DND-41 (cell line): ENCODE data around the gene PWWP2B.

Source experiments
- ATAC-seq: fragments of 200-7000 bp; cut with Tn5 transposase; 3 replicates; pipeline ENCODE4 v1.9.1; 2021; ENCODE audit warnings: low read depth; ENCODE audit not compliant: insufficient read depth
- DNase-seq: peaks from one replicate; pipeline ENCODE4 v3.0.0-alpha.2; 2020
- H2AFZ ChIP-seq: 2 replicates; pipeline ENCODE4 v1.6.0; 2012; ENCODE audit warnings: low read depth, low read length
- H3K27ac ChIP-seq: 2 replicates; pipeline ENCODE4 v1.5.1; 2012; ENCODE audit warnings: low read length, inconsistent platforms
- H3K27me3 ChIP-seq: fragments of 200-600 bp; sonication (generic); 2 replicates; pipeline ENCODE4 v1.6.0; 2012; ENCODE audit warnings: low read length, mild to moderate bottlenecking, inconsistent platforms; ENCODE audit not compliant: insufficient read depth, poor library complexity
- H3K36me3 ChIP-seq: 2 replicates; pipeline ENCODE4 v1.5.1; 2012; ENCODE audit warnings: low read length, inconsistent platforms; ENCODE audit not compliant: insufficient read depth
- H3K4me1 ChIP-seq: 2 replicates; pipeline ENCODE4 v1.5.1; 2012; ENCODE audit warnings: mild to moderate bottlenecking, low read length; ENCODE audit not compliant: insufficient read depth
- H3K4me2 ChIP-seq: 2 replicates; pipeline ENCODE4 v1.6.0; 2012; ENCODE audit warnings: mild to moderate bottlenecking, moderate library complexity, low read length, inconsistent platforms; ENCODE audit not compliant: insufficient read depth
- H3K4me3 ChIP-seq, 2 experiments: fragments of 200-600 bp in 1 of 2; shearing (Covaris generic) in 1 of 2; 2 replicates each; pipeline ENCODE4 v1.5.1; 2012 to 2016; ENCODE audit warnings: inconsistent platforms in 2 of 2, low read length in 2 of 2, mild to moderate bottlenecking in 2 of 2, low read depth in 1 of 2, moderate library complexity in 1 of 2
- H3K79me2 ChIP-seq: 2 replicates; pipeline ENCODE4 v1.6.0; 2012; ENCODE audit warnings: low read length, inconsistent platforms; ENCODE audit not compliant: insufficient read depth
- H3K9ac ChIP-seq: 2 replicates; pipeline ENCODE4 v1.6.0; 2012; ENCODE audit warnings: low read depth, mild to moderate bottlenecking, inconsistent platforms, low read length, moderate library complexity
- H3K9me3 ChIP-seq: 2 replicates; pipeline ENCODE4 v1.5.1; 2012; ENCODE audit warnings: low read length, moderate library complexity, mild to moderate bottlenecking, inconsistent platforms; ENCODE audit not compliant: insufficient read depth, severe bottlenecking
- H4K20me1 ChIP-seq: 2 replicates; pipeline ENCODE4 v1.6.0; 2012; ENCODE audit warnings: low read length; ENCODE audit not compliant: insufficient read depth
- EZH2 ChIP-seq: IDR thresholded peaks from 3 replicates; pipeline ENCODE4 v1.6.1; 2012; ENCODE audit warnings: borderline replicate concordance, low read depth, mild to moderate bottlenecking, moderate library complexity, low read length, inconsistent platforms; ENCODE audit not compliant: severe bottlenecking
- TF ChIP-seq, protein P1 (sequence below): IDR thresholded peaks from 2 replicates; pipeline ENCODE4 v1.5.1; 2012; ENCODE audit warnings: borderline replicate concordance, low read length, moderate library complexity, mild to moderate bottlenecking; ENCODE audit not compliant: poor library complexity, severe bottlenecking; ENCODE audit errors: extremely low read depth

Gene PWWP2B

DNA sequence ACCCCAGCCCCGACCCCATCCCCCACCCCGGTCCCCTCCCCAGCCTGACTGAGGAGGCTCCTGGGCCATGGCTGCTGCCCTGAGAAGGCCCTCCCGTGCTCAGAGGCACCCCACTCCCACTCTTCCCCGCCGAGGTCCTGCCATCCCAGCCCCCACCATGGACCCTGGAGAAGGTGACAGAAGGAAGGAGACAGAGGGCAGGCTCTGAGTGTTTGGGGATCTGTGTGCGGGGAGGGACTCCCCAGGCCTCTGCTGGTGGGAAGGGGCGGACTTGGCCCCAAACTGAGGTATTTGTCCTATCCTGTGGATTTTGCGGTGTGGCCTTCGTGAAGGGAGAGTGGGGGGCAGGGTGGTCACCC lies 53.4 kb downstream of the PWWP2B start:
- H3K4me3 ChIP-seq, result no peak overlapping the region
- H4K20me1 ChIP-seq, result peaks cover 3% of the 10 kb centered on the region
- no peak overlapping the region for H3K4me2 ChIP-seq

DNA sequence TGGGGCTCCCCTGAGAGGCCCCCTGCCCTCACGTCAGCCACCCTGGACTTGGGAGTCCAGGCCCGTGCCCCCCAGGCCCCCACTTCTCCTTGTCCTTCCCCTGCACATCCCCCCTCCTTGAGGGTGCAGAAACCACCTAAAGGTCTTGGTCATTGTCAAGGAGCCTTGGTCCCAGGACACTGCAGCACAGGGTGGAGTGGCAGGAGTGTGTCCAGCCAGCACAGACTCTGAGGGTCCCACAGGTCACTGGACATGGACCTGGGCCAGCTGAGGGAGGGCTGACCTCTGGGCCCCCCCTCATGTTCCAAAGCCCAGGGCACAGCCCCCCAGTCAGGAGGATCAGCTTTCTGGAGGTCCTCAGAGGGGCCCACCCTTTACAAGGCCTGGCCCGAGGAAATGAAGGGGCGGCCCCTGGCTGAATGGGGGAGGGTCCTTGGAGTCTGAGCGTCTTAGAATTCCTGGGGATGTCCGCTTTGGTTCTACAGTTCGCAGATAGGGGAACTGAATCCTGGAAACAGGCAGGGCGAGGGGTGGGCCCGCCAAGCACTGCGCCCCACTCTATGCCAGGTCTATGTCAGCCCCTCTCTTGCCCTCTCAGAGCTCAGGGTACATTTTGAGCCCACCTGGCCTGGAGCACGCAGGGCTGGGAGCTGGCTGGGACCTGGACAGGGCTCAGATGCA lies 54.0 kb downstream of the PWWP2B start:
- H3K4me2 ChIP-seq, result no peak overlapping the region
- H4K20me1 ChIP-seq, result peaks cover 3% of the 10 kb centered on the region
- ATAC-seq (no peak), DNase-seq (no peak)
- no peak overlapping the region for H3K9ac ChIP-seq
- no peak overlapping the region for H2AFZ ChIP-seq
- no peaks in the 10 kb centered on the region for H3K27me3 ChIP-seq
- H3K79me2 ChIP-seq, result no peaks in the 10 kb centered on the region
- peaks cover 38% of the 10 kb centered on the region for H3K4me1 ChIP-seq
- no peak overlapping the region for H3K27ac ChIP-seq
- no peaks in the 10 kb centered on the region for H3K36me3 ChIP-seq
- H3K9me3 ChIP-seq, result no peaks in the 10 kb centered on the region
- H3K4me3 ChIP-seq, result no peak overlapping the region
- TF ChIP-seq, protein P1, sequence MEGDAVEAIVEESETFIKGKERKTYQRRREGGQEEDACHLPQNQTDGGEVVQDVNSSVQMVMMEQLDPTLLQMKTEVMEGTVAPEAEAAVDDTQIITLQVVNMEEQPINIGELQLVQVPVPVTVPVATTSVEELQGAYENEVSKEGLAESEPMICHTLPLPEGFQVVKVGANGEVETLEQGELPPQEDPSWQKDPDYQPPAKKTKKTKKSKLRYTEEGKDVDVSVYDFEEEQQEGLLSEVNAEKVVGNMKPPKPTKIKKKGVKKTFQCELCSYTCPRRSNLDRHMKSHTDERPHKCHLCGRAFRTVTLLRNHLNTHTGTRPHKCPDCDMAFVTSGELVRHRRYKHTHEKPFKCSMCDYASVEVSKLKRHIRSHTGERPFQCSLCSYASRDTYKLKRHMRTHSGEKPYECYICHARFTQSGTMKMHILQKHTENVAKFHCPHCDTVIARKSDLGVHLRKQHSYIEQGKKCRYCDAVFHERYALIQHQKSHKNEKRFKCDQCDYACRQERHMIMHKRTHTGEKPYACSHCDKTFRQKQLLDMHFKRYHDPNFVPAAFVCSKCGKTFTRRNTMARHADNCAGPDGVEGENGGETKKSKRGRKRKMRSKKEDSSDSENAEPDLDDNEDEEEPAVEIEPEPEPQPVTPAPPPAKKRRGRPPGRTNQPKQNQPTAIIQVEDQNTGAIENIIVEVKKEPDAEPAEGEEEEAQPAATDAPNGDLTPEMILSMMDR, result no peak
- no peak for TF ChIP-seq EZH2

More for the DNA sequence above, 53.4 kb downstream of the PWWP2B start:
- H3K79me2 ChIP-seq, result no peaks in the 10 kb centered on the region
- peaks cover 43% of the 10 kb centered on the region for H3K4me1 ChIP-seq
- no peaks in the 10 kb centered on the region for H3K27me3 ChIP-seq
- H3K36me3 ChIP-seq, result no peaks in the 10 kb centered on the region
- H3K9ac ChIP-seq, result no peak overlapping the region
- H2AFZ ChIP-seq, result no peak overlapping the region
- no peak overlapping the region for H3K27ac ChIP-seq
- TF ChIP-seq, protein P1, result no peak
- no peak for TF ChIP-seq EZH2
- H3K9me3 ChIP-seq, result no peaks in the 10 kb centered on the region
- DNase-seq (no peak), ATAC-seq (no peak)

DNA sequence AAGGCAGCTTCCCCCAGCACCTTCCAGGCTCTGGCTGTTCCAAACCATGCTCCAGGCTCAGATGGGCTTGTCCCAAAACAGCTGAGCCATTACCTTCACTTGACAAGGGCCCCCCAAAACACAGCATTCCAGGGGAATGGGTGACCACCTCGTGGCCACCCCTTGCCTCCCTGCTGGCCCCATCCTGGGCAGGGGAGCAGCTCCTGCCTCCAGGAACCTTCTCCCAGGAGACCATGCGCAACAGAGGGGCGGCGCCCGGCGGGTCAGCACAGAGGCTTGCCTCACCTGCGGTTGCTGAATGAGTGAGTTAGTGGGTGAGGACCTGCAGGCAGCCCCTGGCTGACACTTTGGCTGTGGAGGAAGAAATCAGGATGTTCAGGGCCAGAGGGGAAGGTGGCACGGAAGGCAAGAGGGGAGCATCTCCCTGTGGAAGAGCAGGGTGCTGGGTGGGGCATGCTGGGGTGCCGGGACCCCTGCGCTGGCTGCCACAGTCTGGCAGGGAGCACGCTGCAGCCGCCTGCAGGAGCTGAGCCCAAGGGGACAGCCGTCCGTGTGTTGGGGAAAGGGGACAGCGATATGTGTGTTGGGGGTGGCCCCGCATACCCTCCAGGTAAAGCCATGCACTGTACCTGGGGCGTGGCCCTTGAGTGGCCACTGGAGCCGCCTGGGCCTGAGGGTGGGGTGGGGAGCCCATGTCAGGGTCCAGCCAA lies 54.7 kb downstream of the PWWP2B start:
- DNase-seq (no peak), ATAC-seq (no peak)
- H3K4me1 ChIP-seq, result peaks cover 31% of the 10 kb centered on the region
- H3K4me3 ChIP-seq, result no peak overlapping the region
- H3K79me2 ChIP-seq, result no peaks in the 10 kb centered on the region
- no peak for TF ChIP-seq EZH2
- TF ChIP-seq, protein P1, result no peak
- no peak overlapping the region for H2AFZ ChIP-seq
- H4K20me1 ChIP-seq, result peaks cover 3% of the 10 kb centered on the region
- no peaks in the 10 kb centered on the region for H3K9me3 ChIP-seq
- no peak overlapping the region for H3K27ac ChIP-seq
- no peaks in the 10 kb centered on the region for H3K36me3 ChIP-seq
- H3K27me3 ChIP-seq, result no peaks in the 10 kb centered on the region
- H3K9ac ChIP-seq, result no peak overlapping the region
- no peak overlapping the region for H3K4me2 ChIP-seq
